ENCODE measurements around the gene DLGAP4. TPM values are rescaled to one million over a fixed set of nuclear protein-coding genes. Genes with fewer than 3 reads are reported as not detected.

Gene DLGAP4
- polyA plus RNA-seq, 1 of the 3 experiments (the other 2 are of a cell fraction), result 31.2 TPM

- peaks cover 28 to 72% of the 10 kb centered on the region in 2 experiments for H3K36me3 ChIP-seq (replicated peaks in 1 of 2; ENCODE audit: control insufficient read depth in 1 of 2, insufficient read depth in 2 of 2, low read length in 1 of 2)
- H3K9me3 ChIP-seq, result no peaks in the 10 kb centered on the region
- 94% methylated on average over 4 of the region's 4 CpGs for WGBS (ENCODE audit: low lambda C conversion rate)
- ChIA-PET CTCF (no interaction called here), POLR2A (no interaction called here)
- H4K20me1 ChIP-seq (ENCODE audit: insufficient read depth), result peaks cover 35% of the 10 kb centered on the region
- TF ChIP-seq CTCF (IDR thresholded peaks at IDR 0.05), result peak; percentile 13; the same call in 1 of the 2 replicates
- TF ChIP-seq GATA2 (CRISPR knock-in tag; IDR thresholded peaks at IDR 0.05), result no peak
- no peak overlapping the region for H3K4me3 ChIP-seq (ENCODE audit: low read depth in 2 of 2, low read length in 1 of 2)
- H3K9ac ChIP-seq, result no peak overlapping the region
- DNase-seq, result no peak
- no peak overlapping the region for H2AFZ ChIP-seq (ENCODE audit: low read depth)
- H3K27ac ChIP-seq (ENCODE audit: low read depth in 2 of 2, low read length in 1 of 2), result no peak overlapping the region
- peaks cover 0 to 14% of the 10 kb centered on the region in 2 experiments; a peak in 2 of 4 replicates for H3K4me1 ChIP-seq (ENCODE audit: control insufficient read depth in 1 of 2, insufficient read depth in 2 of 2, low read depth in 1 of 2, low read length in 1 of 2)
- peaks cover 83% of the 10 kb centered on the region for H3K79me2 ChIP-seq (ENCODE audit: insufficient read depth)
- no peak overlapping the region for H3K4me2 ChIP-seq
- peaks cover 25% of the 10 kb centered on the region for H3F3A ChIP-seq (replicated peaks; ENCODE audit: insufficient read depth)
- H3K9me2 ChIP-seq, result no peaks in the 10 kb centered on the region
- no peaks in the 10 kb centered on the region for H3K27me3 ChIP-seq (ENCODE audit: insufficient read depth)
Observed at GRCh38 chr20:36504295-36504694, 198.2 kb downstream of the DLGAP4 start.

GRCh38 chr20:36506253-36506652 lies 200.1 kb downstream of the DLGAP4 start:
- Histone ChIP-seq H3F3A (replicated peaks; ENCODE audit: insufficient read depth) (peaks cover 17% of the 10 kb centered on the region), H3K27ac (ENCODE audit: low read depth in 2 of 2, low read length in 1 of 2) (no peak overlapping the region), H3K79me2 (ENCODE audit: insufficient read depth) (peaks cover 93% of the 10 kb centered on the region), H3K4me1 (ENCODE audit: control insufficient read depth in 1 of 2, insufficient read depth in 2 of 2, low read depth in 1 of 2, low read length in 1 of 2) (no peaks in the 10 kb centered on the region), H3K9me2 (no peaks in the 10 kb centered on the region), H3K36me3 (replicated peaks in 1 of 2; ENCODE audit: control insufficient read depth in 1 of 2, insufficient read depth in 2 of 2, low read length in 1 of 2) (peaks cover 20 to 78% of the 10 kb centered on the region in 2 experiments), H3K4me3 (ENCODE audit: low read depth in 2 of 2, low read length in 1 of 2) (no peak overlapping the region), H2AFZ (ENCODE audit: low read depth) (no peak overlapping the region), H3K27me3 (ENCODE audit: insufficient read depth) (no peaks in the 10 kb centered on the region), H3K9ac (no peak overlapping the region), H3K4me2 (no peak overlapping the region), H3K9me3 (no peaks in the 10 kb centered on the region), H4K20me1 (ENCODE audit: insufficient read depth) (peaks cover 35% of the 10 kb centered on the region)
- CTCF ChIA-PET, result interaction anchor here (0.6 to 1.8 kb wide), 4 partner anchors 13 to 348 kb away, joined by 3 to 8 read pairs (median 3); no protein-coding TSS in a partner anchor
- whole genome bisulfite sequencing (ENCODE audit: low lambda C conversion rate), result 100% methylated on average over 1 of the region's 1 CpG
- POLR2A ChIA-PET, result no interaction called here
- no peak for DNase-seq
- TF ChIP-seq, protein P1, sequence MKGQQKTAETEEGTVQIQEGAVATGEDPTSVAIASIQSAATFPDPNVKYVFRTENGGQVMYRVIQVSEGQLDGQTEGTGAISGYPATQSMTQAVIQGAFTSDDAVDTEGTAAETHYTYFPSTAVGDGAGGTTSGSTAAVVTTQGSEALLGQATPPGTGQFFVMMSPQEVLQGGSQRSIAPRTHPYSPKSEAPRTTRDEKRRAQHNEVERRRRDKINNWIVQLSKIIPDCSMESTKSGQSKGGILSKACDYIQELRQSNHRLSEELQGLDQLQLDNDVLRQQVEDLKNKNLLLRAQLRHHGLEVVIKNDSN (IDR thresholded peaks at IDR 0.05; ENCODE audit: borderline replicate concordance, low read depth), result no peak
- TF ChIP-seq FOXM1 (IDR thresholded peaks at IDR 0.05; ENCODE audit: low read depth) (no peak), NRF1 (IDR thresholded peaks at IDR 0.05; ENCODE audit: low read depth, low read length) (no peak), RXRA (IDR thresholded peaks at IDR 0.05; ENCODE audit: borderline replicate concordance, low read depth) (no peak), SMC3 (IDR thresholded peaks at IDR 0.05; ENCODE audit: low read depth, low read length) (no peak), EZH2phosphoT487 (IDR thresholded peaks at IDR 0.05; ENCODE audit: borderline replicate concordance, low read depth) (no peak), POLR2AphosphoS5 (IDR thresholded peaks at IDR 0.05; ENCODE audit: low read depth, low read length) (no peak), RAD21 (IDR thresholded peaks at IDR 0.05; ENCODE audit: low read length) (peak; percentile 37), MXI1 (IDR thresholded peaks at IDR 0.05; ENCODE audit: low read depth, low read length) (no peak), REST (IDR thresholded peaks at IDR 0.05; ENCODE audit: low read depth, low read length) (no peak), CTCF (IDR thresholded peaks at IDR 0.05) (peak; percentile 50), USF2 (IDR thresholded peaks at IDR 0.05; ENCODE audit: borderline replicate concordance, low read depth, low read length) (no peak)

All from SK-N-SH (cell line).